Fibroblast of mammary gland (primary cell): ENCODE data around the gene PRDM15.

ENCODE experiments used
- DNase-seq: peaks from one replicate; pipeline ENCODE4 v3.0.0-alpha.2; 2010; ENCODE audit warnings: low read depth
- H3K4me3 ChIP-seq: 2 replicates; pipeline ENCODE4 v1.5.1; 2011; ENCODE audit warnings: low read depth, mild to moderate bottlenecking, low read length, moderate library complexity; ENCODE audit not compliant: control insufficient read depth
- TF ChIP-seq, protein P1 (sequence below): conservative IDR thresholded peaks from 2 replicates; pipeline ENCODE4 v1.5.1; 2011; ENCODE audit warnings: low read depth, low read length, inconsistent platforms; ENCODE audit not compliant: control insufficient read depth, insufficient read depth

PRDM15 gene

GRCh38 chr21:41867313-41867712, 11.8 kb downstream of the PRDM15 start:
- TF ChIP-seq, protein P1, sequence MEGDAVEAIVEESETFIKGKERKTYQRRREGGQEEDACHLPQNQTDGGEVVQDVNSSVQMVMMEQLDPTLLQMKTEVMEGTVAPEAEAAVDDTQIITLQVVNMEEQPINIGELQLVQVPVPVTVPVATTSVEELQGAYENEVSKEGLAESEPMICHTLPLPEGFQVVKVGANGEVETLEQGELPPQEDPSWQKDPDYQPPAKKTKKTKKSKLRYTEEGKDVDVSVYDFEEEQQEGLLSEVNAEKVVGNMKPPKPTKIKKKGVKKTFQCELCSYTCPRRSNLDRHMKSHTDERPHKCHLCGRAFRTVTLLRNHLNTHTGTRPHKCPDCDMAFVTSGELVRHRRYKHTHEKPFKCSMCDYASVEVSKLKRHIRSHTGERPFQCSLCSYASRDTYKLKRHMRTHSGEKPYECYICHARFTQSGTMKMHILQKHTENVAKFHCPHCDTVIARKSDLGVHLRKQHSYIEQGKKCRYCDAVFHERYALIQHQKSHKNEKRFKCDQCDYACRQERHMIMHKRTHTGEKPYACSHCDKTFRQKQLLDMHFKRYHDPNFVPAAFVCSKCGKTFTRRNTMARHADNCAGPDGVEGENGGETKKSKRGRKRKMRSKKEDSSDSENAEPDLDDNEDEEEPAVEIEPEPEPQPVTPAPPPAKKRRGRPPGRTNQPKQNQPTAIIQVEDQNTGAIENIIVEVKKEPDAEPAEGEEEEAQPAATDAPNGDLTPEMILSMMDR, result no peak
- no peak for DNase-seq
- H3K4me3 ChIP-seq, result no peak overlapping the region

DNA sequence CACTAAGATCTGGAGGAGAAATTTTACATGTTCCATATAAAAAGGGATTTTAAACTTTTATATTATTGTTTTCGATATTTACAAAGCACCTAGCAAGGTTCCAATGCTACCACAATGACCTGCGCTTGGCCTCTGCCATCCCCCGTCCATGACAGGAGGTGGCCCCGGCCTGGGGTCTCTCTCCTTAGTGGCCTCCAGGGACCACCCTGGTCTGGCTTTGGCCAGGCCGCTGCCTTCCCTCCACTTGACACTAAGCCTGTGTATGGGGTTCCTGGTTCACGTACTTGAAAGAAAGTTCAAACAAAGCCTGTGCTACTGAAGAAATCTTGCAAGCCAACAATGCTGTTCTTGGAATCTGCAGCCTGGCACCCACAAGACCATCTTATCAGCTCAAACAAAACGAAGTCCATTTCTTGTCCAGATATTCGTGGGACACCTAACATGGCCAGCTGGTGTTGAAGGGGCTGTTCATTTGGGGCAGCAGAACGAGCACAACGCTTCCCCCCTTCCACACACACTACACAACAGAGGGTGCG, 12.8 kb downstream of the PRDM15 start:
- no peak for DNase-seq
- TF ChIP-seq, protein P1, result no peak
- H3K4me3 ChIP-seq, result no peak overlapping the region

GRCh38 chr21:41865002-41865777, 14.0 kb downstream of the PRDM15 start:
- TF ChIP-seq, protein P1, result no peak
- no peak for DNase-seq
- H3K4me3 ChIP-seq, result no peak overlapping the region

DNA sequence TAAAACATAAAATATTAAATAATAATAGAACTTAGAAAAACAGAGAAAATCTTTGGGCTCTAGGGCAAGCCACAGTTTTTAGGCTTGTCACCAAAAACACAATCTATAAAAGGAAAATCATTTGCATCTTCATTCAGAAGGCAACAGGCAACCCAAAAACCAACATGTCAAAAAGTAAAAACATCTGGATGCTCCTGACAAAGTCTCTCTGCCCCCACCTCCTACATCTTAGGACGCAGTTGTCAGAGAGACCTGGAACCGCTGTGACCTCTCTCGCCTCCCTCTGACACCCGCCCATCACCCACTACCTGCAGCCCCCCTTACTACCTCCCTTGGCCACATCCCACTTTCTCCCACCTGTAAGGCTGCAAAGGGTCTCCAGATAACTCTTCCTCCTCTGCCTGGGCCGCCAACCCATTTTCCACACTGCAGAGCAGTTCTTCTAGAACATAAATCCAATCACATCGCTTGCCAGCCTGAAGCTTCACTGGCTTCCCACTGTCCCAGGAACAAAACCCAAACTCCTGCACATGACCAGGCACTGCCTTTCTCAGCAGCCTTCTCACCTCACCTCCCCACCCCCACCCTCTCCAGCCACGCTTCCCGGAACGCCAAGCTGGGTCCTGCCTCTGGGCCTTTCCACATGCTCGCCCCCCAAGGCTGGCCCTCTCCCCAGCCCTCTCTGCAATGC, 14.7 kb downstream of the PRDM15 start:
- no peak overlapping the region for H3K4me3 ChIP-seq
- TF ChIP-seq, protein P1, result no peak
- DNase-seq, result no peak

DNA sequence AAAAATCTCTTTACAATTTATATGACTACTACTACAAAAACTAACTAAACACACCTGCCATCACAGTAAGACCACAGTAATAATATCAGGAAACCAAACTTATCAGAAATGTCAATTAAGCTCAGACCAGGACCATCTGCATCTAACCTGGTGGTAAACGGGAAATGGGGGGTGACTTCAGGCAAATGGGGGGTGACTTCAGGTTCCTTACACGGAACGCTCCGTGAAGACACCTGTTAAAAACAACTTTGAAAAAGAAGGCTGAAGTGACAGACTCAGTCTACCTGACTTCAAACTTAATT, 15.8 kb downstream of the PRDM15 start:
- TF ChIP-seq, protein P1, result no peak
- DNase-seq, result no peak
- no peak overlapping the region for H3K4me3 ChIP-seq

DNA sequence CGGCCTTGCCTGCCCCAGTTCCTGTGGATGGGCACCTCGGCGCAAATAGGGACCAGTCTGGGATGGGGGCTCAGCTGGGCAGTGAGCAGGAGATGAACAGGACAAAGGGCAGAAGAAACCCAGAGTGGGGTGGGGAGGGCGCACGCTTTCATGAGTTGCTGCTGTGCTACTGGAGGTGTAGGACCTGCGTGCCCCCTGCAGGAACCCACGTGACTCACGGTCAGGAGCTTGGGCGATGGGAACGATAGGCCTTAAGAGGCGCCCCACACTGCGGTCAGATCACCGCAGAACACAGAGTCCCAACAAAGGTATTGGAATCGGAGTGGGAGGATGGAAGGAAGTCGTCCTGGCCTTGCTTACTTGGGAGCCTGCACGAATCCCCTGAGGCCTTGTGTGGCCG, 17.2 kb downstream of the PRDM15 start:
- TF ChIP-seq, protein P1, result no peak
- DNase-seq, result no peak
- H3K4me3 ChIP-seq, result no peak overlapping the region

GRCh38 chr21:41861255-41861654, 17.9 kb downstream of the PRDM15 start:
- no peak overlapping the region for H3K4me3 ChIP-seq
- TF ChIP-seq, protein P1, result no peak
- no peak for DNase-seq
